ENCODE results near the gene PIP5K1A. TPM values are rescaled to one million over a fixed set of nuclear protein-coding genes. Genes with fewer than 3 reads are reported as not detected.
"Not testable (repeated sequence)": the region's sequence is repeated elsewhere in the genome, so short reads cannot be mapped to it uniquely, and the experiment has no call there.

Gene PIP5K1A
- total and polyA plus RNA-seq, 5 experiments from 2014 or later, result 8.5 to 55.8 (median 11.0) TPM

- H3K4me1 Mint-ChIP-seq, result peaks cover 20 to 53% (median 51%) of the 10 kb centered on the region in 4 donors
- POLR2A ChIA-PET, result interaction anchor here (0.6 to 3.4 kb wide), 9 partner anchors 8 to 531 kb away, joined by 3 to 36 read pairs (median 5); partner anchors contain the start of genes C1orf56, TMOD4, TNFAIP8L2 and VPS72
These were observed 31.2 kb upstream of the PIP5K1A start for GRCh38 chr1:151167116-151167515.

GRCh38 chr1:151171190-151171589, 27.2 kb upstream of the PIP5K1A start:
- DNase-seq (no peak), ATAC-seq (no peak)
- Mint-ChIP-seq H3K4me3 (no peak overlapping the region), H3K4me1 (peaks cover 14 to 23% (median 21%) of the 10 kb centered on the region in 4 donors), H3K36me3 (peaks cover 0 to 73% (median 9%) of the 10 kb centered on the region in 3 donors), H3K27ac (peak overlapping the region in 5 of 10 donors; percentile 15 to 76 (median 72)), H3K27me3 (no peaks in the 10 kb centered on the region), H3K9me3 (no peaks in the 10 kb centered on the region)
- POLR2A ChIA-PET, result interaction anchor here (0.7 to 1.7 kb wide), 3 partner anchors 13 to 121 kb away, joined by 3 to 12 read pairs (median 3); no protein-coding TSS in a partner anchor

More at GRCh38 chr1:151167116-151167515, 31.2 kb upstream of the PIP5K1A start:
- H3K4me3 Mint-ChIP-seq, result peak overlapping the region; percentile 90 to 98 (median 96)
- H3K27ac Mint-ChIP-seq, result peak overlapping the region in 9 of 10 donors; percentile 61 to 97 (median 90)
- peaks cover 0 to 60% (median 13%) of the 10 kb centered on the region in 3 donors for H3K36me3 Mint-ChIP-seq
- ATAC-seq (no peak), DNase-seq (no peak)
- peaks cover 0 to 3% (median 0%) of the 10 kb centered on the region in 5 donors for H3K27me3 Mint-ChIP-seq
- H3K9me3 Mint-ChIP-seq, result peaks cover 0 to 3% (median 0%) of the 10 kb centered on the region in 9 donors

- peak overlapping the region in 5 of 10 donors; percentile 25 to 80 (median 57) for H3K27ac Mint-ChIP-seq
- H3K4me1 Mint-ChIP-seq, result peaks cover 0 to 13% (median 7%) of the 10 kb centered on the region in 4 donors
These were observed 23.2 kb upstream of the PIP5K1A start for GRCh38 chr1:151175041-151175741.

GRCh38 chr1:151175863-151176262, 22.5 kb upstream of the PIP5K1A start, which contains the start of gene TMOD4:
TSS of gene TMOD4 (minus strand) at chr1:151175981. CDS start at chr1:151174875, 1,106 bp downstream.
- Mint-ChIP-seq H3K9me3 (no peaks in the 10 kb centered on the region), H3K36me3 (peaks cover 4 to 83% (median 13%) of the 10 kb centered on the region in 3 donors), H3K27me3 (no peaks in the 10 kb centered on the region), H3K4me1 (peaks cover 0 to 14% (median 6%) of the 10 kb centered on the region in 4 donors), H3K27ac (peak within 1 kb of the TSS in 9 of 10 donors; percentile 8 to 80 (median 57)), H3K4me3 (no peak within 1 kb of the TSS)
- POLR2A ChIA-PET, result interaction anchor here (1.7 to 3.1 kb wide), 2 partner anchors 9 to 18 kb away, joined by 10 to 15 read pairs; partner anchors contain the start of genes LYSMD1 and SCNM1
- ATAC-seq, result peak; percentile 73 to 78
- DNase-seq, result no peak

More at GRCh38 chr1:151175041-151175741, 23.2 kb upstream of the PIP5K1A start:
- no peaks in the 10 kb centered on the region for H3K27me3 Mint-ChIP-seq
- ATAC-seq, result no peak
- no peak for DNase-seq
- POLR2A ChIA-PET, result interaction anchor here (1.7 to 3.1 kb wide), 2 partner anchors 9 to 17 kb away, joined by 10 to 15 read pairs; partner anchors contain the start of genes LYSMD1 and SCNM1
- H3K4me3 Mint-ChIP-seq, result no peak overlapping the region
- no peaks in the 10 kb centered on the region for H3K9me3 Mint-ChIP-seq
- peaks cover 0 to 79% (median 10%) of the 10 kb centered on the region in 3 donors for H3K36me3 Mint-ChIP-seq

GRCh38 chr1:151176514-151177045, 21.8 kb upstream of the PIP5K1A start:
- Mint-ChIP-seq H3K9me3 (no peaks in the 10 kb centered on the region), H3K4me3 (no peak overlapping the region), H3K36me3 (peaks cover 5 to 83% (median 13%) of the 10 kb centered on the region in 3 donors), H3K27me3 (no peaks in the 10 kb centered on the region), H3K27ac (peak overlapping the region in 4 of 10 donors; percentile 8 to 73 (median 40)), H3K4me1 (peaks cover 0 to 16% (median 7%) of the 10 kb centered on the region in 4 donors)
- ATAC-seq (no peak), DNase-seq (no peak)
- POLR2A ChIA-PET, result interaction anchor here (1.7 to 3.1 kb wide), 2 partner anchors 10 to 19 kb away, joined by 10 to 15 read pairs; partner anchors contain the start of genes LYSMD1 and SCNM1

GRCh38 chr1:151184211-151184610, 14.1 kb upstream of the PIP5K1A start:
- Mint-ChIP-seq H3K9me3 (no peaks in the 10 kb centered on the region), H3K36me3 (peaks cover 15 to 68% (median 16%) of the 10 kb centered on the region in 3 donors), H3K27ac (peak overlapping the region in 2 of 10 donors; percentile 41 to 89), H3K4me3 (no peak overlapping the region), H3K4me1 (peaks cover 17 to 28% (median 20%) of the 10 kb centered on the region in 4 donors), H3K27me3 (no peaks in the 10 kb centered on the region)
- POLR2A ChIA-PET, result interaction anchor here (0.8 kb wide), 1 partner anchor 14 kb away, joined by 3 read pairs; no protein-coding TSS in a partner anchor
- ATAC-seq (no peak), DNase-seq (no peak)

GRCh38 chr1:151187205-151187604, 11.1 kb upstream of the PIP5K1A start:
- POLR2A ChIA-PET, result no interaction called here
- peak overlapping the region in 1 of 10 donors; percentile 29 for H3K27ac Mint-ChIP-seq
- peak overlapping the region in 2 of 10 donors; percentile 23 to 74 for H3K4me3 Mint-ChIP-seq

GRCh38 chr1:151188667-151189066, 9.7 kb upstream of the PIP5K1A start:
- Mint-ChIP-seq H3K4me3 (peak overlapping the region; percentile 91 to 100 (median 99)), H3K4me1 (peaks cover 16 to 43% (median 33%) of the 10 kb centered on the region in 4 donors), H3K36me3 (peaks cover 0 to 25% (median 3%) of the 10 kb centered on the region in 3 donors), H3K27ac (peak overlapping the region in 7 of 10 donors; percentile 16 to 100 (median 53))
- DNase-seq, H3K9me3 Mint-ChIP-seq, H3K27me3 Mint-ChIP-seq, ATAC-seq: not testable (repeated sequence)
- POLR2A ChIA-PET, result interaction anchor here (0.6 to 2.4 kb wide), 4 partner anchors 9 to 164 kb away, joined by 3 to 41 read pairs (median 5); partner anchors contain the start of genes PI4KB and TNFAIP8L2

More at GRCh38 chr1:151187205-151187604, 11.1 kb upstream of the PIP5K1A start:
- Mint-ChIP-seq H3K27me3 (no peaks in the 10 kb centered on the region), H3K36me3 (peaks cover 8 to 39% (median 11%) of the 10 kb centered on the region in 3 donors), H3K4me1 (peaks cover 19 to 43% (median 33%) of the 10 kb centered on the region in 4 donors), H3K9me3 (no peaks in the 10 kb centered on the region)
- DNase-seq (no peak), ATAC-seq (no peak)

- Mint-ChIP-seq H3K27me3 (no peaks in the 10 kb centered on the region), H3K36me3 (peaks cover 0 to 13% (median 0%) of the 10 kb centered on the region in 3 donors), H3K4me3 (peak within 1 kb of the TSS; percentile 91 to 100 (median 99)), H3K27ac (peak within 1 kb of the TSS; percentile 96 to 100 (median 98)), H3K4me1 (peaks cover 14 to 43% (median 33%) of the 10 kb centered on the region in 4 donors), H3K9me3 (no peaks in the 10 kb centered on the region)
- ATAC-seq (peak; percentile 92 to 93), DNase-seq (peak; percentile 75 to 91 (median 82))
- POLR2A ChIA-PET, result interaction anchor here (0.6 to 2.4 kb wide), 20 partner anchors 9 to 209 kb away, joined by 3 to 41 read pairs (median 5); partner anchors contain the start of genes LYSMD1, PI4KB, PIP5K1A and PSMB4
These were observed 8.5 kb upstream of the PIP5K1A start, which contains the start of gene VPS72 for GRCh38 chr1:151189637-151190445. TSS of gene VPS72 (minus strand) at chr1:151190197. CDS start at chr1:151190121, 76 bp downstream.

GRCh38 chr1:151192047-151192446, 6.3 kb upstream of the PIP5K1A start:
- DNase-seq (no peak), ATAC-seq (no peak)
- Mint-ChIP-seq H3K9me3 (no peaks in the 10 kb centered on the region), H3K4me3 (peak overlapping the region in 1 of 10 donors; percentile 34), H3K36me3 (no peaks in the 10 kb centered on the region), H3K27me3 (peaks cover 0 to 2% (median 0%) of the 10 kb centered on the region in 5 donors), H3K27ac (no peak overlapping the region), H3K4me1 (peaks cover 17 to 41% (median 32%) of the 10 kb centered on the region in 4 donors)
- POLR2A ChIA-PET, result interaction anchor here (0.6 to 0.7 kb wide), 4 partner anchors 44 to 135 kb away, joined by 3 read pairs; partner anchors contain the start of gene PI4KB

GRCh38 chr1:151193304-151193703, 5.0 kb upstream of the PIP5K1A start:
- POLR2A ChIA-PET, result interaction anchor here (0.6 kb wide), 2 partner anchors 69 to 82 kb away, joined by 3 to 6 read pairs; no protein-coding TSS in a partner anchor
- H3K27ac Mint-ChIP-seq, result no peak overlapping the region
- peaks cover 21 to 40% (median 32%) of the 10 kb centered on the region in 4 donors for H3K4me1 Mint-ChIP-seq
- DNase-seq (no peak), ATAC-seq (no peak)
- H3K4me3 Mint-ChIP-seq, result no peak overlapping the region
- peaks cover 0 to 2% (median 0%) of the 10 kb centered on the region in 3 donors for H3K36me3 Mint-ChIP-seq
- peaks cover 0 to 2% (median 0%) of the 10 kb centered on the region in 5 donors for H3K27me3 Mint-ChIP-seq
- no peaks in the 10 kb centered on the region for H3K9me3 Mint-ChIP-seq
